HG03280 (cell line): ENCODE results near the gene LRRC56.

Source experiments
- ATAC-seq: cut with Tn5 transposase; IDR thresholded peaks from one replicate; pipeline ENCODE4 v1.9.1; 2021; ENCODE audit warnings: mild to moderate bottlenecking, moderate library complexity; ENCODE audit not compliant: unreplicated experiment

LRRC56 gene

DNA sequence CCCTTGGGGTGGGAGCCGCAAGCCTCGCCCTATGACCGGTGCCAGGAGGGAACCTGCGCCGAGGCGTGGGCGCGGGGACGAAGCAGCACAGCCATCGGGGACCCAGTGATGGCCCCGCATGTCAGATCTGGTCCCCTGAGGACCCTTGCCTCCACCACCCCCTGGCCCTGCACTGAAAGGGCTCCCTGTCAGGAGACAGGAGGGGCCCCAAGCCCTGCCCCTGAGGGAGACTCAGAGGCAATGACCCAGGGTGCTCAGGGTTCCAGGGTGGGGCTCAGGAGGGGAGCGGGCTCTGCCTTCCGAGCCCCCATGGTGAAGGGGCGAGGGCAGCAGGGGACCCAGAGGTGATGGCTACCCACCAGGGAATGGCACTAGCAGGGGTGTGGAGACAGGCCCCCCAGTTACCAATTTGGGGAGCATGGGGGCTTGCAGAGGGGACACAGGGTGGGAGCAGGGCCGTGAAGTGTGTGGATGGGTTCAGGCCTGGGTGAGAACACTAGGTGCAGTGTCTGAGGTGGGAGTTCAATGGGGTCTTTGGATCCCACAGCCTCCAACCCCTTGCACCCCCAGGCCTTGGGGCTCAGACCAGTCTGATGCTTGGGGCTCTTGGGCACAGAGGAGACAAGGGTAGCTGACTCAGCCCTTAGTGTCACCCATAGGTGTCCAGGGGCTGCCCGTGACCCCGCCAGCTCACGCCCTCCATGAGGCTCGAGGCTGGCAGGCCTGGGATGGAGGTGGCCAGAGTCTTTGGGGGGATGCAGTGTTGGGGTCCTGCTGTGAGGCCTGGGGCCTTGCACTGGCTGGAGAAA is 499 bp downstream of the LRRC56 start:
- peak; percentile 0 for ATAC-seq

DNA sequence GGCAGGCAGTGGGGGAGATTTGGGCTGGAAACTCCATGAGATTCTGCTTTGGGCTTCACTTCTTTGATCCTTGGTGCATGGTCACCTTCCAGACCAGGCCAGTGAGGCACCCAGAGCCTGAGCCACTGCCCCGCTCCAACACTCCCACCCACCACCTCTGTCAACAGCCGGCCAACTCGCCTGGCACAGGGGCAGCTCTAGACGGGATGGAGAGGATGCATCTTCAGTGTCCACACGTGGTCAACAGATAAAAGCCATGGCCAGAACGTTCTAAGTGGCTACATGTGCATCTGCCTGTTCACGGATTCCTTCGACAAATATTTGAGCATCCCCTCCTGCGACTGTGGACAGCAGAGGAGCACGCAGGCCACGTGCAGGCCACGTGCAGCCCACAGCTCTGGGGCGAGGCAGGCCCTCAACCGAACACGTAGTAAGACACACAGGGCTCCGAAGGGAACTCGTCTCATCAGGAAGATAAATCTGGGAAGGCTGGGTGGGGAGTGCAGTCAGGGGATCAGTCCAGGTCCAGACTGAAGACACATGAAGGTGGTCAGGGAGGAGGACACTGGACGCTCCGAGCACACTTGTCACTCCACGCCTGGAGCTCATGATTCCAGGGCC is 1.2 kb downstream of the LRRC56 start:
- no peak for ATAC-seq

DNA sequence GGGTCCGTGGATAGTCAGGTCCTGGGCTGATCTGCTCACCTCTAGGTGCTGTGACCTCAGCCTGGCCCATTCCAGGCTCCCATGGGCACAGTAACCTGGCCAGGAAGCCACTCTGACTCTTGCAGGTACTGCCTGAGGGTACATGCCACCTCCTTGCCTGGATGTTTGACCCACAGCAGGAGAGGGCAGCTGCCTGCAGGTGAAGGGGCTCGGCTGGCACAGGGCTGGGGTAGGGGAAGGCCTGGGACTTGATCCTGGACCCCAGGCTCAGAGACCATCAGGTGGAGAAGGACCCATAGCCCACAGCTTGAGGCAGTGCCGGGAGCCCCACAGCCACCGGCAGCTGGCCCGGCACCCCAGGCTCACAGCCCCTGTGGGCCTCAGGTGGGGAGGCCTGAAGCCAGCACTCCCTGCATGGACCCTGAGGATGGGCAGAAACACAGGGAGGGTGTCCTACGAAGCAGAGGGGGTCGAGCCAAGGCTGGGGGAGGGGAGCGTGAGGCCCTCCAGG is 2.7 kb downstream of the LRRC56 start:
- ATAC-seq, result no peak

DNA sequence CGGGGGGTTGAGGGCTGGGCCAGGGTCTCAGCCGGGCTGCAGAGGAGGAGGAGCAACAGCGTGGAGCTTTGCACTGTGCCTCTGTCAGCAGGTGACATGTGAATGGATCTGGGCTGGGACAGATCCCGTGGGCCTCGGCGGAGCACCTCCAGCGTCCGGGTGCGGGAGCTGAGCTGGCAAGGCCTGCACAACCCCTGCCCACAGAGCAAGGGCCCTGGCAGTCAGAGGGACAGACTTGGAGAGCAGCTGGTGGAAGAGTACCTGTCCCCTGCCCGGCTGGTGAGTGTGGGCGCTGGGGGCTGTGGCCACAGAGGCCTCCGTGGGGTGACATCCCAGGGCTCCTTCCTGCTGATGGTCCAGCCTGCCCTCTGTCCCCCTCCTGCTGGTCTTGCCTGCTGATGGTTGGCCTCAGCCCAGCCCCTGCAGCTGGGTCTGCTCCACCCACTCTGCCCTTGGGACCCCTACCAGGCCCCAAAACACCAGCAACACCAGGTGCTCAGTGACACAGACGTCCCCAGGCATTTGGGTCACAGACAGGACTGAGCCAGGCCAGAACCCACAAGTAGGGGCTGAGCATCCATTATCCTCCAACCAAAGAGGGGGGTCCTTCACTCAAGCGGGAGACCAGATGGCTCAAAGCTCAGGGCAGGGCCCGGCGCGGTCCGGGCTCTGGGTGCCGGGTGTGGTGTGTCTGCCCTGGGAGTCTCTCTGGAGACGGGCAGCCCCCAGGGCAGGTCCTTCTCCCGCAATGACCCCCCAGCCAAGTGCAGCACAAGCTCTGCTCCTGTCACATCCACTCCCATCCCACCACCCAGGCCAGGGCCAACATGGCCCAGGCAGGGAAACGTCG is 3.5 kb downstream of the LRRC56 start:
- no peak for ATAC-seq

DNA sequence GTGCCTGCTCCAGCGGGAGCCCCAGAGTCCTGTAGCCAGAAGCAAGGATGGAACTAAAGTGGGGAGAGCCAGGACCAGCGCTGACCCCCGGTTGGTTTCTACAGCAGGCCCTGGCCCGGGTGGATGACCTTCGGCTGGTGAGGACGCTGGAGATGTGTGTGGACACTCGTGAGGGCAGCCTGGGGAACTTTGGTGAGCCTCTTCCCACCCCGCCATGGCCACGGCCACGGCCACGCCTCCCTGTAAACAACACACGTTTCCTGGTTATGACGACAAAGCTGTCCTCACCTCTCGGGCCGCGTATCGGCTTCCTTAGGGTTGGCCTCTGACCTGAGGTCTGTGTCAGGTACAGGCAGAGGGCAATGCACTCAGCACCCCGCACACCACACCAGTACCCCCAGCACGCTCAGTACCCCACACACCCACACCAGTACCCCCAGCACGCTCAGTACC is 4.1 kb downstream of the LRRC56 start:
- no peak for ATAC-seq

DNA sequence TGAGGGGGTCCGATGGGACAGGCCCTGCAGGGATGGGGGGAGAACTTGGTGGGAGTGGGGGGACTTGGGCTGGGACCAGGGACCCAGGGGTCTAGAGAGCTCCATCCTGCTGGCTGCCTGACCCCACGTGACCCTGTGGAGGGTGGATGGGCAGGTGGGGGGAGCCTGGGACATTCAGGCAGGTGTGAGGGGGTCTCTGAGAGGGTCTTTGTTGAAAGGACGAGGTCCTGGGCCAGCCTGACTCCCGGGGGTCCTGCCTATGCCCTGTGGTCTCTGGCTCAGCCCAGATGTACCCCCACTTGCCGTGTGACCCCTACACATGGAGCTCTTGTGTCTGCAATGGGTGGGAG is 7.5 kb downstream of the LRRC56 start:
- no peak for ATAC-seq

DNA sequence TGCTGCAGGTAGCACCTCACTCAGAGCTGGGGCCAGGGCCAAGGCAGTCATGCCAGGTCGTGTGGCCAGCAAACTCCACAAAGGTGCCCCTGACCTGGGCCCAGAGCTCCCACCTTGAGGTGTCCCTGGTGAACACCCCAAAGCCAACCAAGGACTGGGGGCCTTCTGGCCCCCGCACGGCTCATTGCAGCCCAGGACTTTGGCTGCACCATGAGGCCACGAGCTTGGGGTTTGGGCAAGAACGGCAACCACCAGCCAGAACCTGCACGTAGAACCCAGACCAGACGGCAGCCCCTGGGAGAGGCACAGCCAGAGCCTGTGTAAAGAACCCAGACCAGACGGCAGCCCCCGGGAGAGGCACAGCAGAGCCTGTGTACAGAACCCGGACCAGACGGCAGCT is 7.8 kb downstream of the LRRC56 start:
- no peak for ATAC-seq

DNA sequence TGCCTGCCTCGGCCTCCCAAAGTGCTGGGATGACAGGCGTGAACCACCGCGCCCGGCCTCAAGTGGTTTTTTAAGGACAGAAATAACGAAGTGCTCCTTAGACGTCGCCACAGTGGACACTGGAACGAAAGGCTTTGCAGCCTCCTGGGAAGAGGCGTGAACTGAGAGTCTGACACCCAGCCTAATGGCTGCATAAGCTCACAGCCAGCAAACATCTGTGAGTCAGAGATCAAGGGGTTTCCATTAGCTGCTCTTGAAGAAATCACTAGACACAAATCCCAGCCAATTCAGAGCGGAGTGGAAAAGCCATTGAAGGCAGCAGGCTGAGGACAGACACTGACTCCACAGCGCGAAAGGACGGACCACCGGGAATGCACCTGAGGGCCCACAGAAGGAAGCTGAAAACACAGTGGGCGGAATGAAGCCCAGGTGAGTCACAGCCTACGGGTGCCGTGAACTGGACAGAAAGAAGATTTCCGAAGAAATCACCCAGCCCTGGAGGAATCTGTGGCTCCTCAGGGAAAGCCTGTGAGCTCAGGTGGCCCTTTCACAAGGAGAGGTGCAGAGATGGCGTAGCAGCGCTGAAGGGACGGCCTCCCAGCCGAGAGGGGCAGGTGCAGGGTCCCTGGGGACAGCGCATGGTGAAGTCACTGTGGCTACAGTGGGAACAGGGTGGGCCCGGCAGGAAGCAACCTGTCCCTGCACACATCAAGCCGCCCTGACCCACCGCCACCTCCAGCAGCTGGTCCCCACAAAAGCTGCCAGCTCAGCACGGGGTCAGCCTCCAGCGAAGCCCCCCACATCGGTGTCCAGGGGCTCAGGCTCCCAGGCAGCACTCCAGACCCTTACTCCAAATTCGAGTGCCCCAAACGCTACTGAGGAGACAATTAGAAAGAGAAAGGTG is 11.6 kb downstream of the LRRC56 start:
- no peak for ATAC-seq

DNA sequence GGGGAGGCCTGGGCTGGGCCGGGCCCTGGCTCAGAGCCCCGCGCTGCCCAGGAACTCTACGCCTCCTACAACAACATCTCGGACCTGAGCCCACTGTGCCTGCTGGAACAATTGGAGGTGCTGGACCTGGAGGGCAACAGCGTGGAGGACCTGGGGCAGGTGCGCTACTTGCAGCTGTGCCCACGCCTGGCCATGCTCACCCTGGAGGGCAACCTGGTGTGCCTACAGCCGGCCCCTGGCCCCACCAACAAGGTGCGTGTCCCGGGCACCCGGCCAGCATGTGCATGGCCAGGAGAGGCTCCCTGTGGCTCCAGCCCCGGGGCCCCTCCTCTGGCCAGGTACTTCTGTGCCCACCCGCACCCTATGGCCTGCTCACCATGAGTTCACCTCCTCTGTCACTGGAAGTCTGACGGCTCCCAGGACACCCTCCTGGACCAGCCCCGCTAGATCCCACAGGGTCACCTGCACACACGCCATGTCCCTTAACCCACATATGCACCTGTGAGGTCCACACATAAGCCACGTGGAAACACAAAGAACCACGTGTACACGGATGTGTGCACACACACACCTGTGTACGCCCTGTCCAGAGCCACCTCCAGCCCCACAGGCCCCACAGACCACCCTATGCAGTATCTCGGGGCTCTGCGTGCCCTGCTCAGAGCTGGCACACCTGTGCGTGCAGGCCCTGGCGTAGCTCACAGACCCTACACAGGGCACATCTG is 12.9 kb downstream of the LRRC56 start:
- ATAC-seq, result no peak

DNA sequence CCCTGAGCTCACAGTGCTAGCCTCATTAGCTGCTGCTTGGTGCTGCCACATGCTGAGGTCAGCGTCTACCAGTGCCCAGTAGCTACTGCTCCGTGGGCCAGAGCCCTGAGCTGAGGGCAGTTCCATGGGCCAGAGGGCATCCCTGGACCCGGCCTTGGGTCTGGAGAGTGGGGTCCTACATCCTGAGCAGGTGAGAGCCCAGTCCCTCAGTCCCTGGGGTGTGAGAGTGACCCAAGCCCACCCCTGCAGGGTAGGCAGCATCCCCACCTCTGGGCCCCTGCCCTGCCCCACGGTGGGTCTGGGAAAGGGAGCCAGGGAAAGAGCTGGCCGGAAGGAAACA is 13.4 kb downstream of the LRRC56 start:
- no peak for ATAC-seq

DNA sequence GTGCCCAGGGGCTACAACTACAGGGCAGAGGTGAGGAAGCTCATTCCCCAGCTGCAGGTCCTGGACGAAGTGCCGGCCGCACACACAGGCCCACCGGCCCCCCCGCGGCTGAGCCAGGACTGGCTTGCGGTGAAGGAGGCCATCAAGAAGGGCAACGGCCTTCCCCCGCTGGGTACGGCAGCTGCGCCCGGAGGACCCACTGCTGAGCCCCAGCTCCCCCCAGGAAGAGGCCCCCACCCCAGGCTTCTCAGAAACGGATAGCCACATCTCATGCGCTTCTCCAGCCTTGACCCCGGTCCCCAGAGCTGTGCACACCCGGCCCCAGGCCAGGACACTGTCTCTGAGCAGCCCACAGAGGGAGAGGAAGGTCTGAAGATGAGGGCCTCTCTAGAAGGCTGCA is 13.8 kb downstream of the LRRC56 start:
- ATAC-seq, result no peak

DNA sequence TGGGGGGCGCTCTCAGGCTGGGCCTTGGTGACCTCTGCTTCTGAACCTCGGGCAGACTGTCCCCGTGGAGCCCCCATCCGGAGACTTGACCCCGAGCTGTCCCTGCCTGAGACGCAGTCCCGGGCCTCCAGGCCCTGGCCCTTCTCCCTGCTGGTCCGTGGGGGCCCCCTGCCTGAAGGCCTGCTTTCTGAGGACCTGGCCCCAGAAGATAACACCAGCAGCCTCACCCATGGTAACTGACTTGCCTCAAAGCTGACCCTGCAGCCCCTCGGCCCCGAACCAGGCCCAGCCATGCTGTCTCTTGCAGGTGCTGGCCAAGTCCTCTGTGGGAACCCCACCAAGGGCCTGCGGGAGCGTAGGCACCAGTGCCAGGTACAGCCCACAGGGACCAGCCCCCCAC is 14.3 kb downstream of the LRRC56 start:
- no peak for ATAC-seq

DNA sequence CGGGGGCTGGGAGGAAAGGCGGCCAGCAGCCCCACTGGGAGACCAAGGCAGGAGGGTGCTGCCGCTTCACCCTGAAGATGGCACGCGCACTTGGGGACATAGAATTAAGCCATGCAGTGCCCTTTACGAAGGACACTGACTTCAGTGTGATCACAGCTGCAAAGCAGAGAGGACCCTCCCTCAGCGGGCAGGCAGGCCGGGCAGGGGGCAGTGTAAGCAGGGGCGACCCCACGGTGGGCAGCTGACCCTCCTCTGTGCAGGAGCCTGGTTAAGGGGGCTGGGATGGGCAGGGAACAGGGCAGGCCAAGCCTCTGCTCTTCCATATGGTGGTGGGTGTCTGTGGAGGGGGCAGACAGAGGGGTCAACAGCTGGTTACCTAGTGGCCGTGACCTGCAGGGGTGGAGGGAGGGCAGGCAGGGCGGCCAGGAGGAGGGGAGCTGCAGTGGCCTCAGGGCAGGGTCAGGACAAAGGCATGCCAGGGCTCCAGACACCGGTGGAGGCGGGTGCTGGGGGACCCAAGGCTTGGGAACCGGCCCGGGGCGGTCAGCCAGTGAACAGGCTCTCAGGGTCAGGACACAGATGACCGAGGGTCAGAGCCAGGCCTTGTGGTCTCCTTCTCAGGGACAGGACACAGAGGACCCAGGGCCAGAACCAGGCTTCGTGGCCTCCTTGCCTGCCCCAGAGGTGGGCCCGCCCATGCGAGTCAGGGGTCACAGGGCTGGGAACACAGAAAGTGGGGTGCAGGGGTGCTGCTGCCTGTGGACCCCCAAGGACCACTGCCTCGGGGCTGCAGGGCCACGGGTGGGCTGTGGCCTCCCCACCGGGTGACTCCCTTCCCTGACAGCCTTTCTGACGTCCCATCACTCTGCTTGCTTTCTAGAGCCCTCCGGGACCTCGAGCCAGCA is 16.0 kb downstream of the LRRC56 start:
- no peak for ATAC-seq

DNA sequence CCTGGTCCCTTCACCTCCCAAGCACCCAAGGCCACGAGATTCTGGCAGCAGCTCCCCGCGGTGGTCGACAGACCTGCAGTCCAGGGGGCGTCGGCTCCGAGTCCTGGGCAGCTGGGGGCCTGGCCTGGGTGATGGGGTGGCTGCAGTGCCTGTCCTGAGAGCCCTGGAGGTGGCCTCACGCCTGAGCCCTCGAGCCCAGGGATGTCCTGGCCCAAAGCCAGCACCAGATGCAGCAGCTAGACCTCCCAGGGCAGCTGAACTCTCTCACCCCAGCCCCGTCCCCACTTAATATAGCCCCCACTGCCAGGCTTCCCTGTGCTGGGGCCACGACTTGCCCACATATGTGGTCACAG is 16.6 kb downstream of the LRRC56 start:
- ATAC-seq, result no peak

DNA sequence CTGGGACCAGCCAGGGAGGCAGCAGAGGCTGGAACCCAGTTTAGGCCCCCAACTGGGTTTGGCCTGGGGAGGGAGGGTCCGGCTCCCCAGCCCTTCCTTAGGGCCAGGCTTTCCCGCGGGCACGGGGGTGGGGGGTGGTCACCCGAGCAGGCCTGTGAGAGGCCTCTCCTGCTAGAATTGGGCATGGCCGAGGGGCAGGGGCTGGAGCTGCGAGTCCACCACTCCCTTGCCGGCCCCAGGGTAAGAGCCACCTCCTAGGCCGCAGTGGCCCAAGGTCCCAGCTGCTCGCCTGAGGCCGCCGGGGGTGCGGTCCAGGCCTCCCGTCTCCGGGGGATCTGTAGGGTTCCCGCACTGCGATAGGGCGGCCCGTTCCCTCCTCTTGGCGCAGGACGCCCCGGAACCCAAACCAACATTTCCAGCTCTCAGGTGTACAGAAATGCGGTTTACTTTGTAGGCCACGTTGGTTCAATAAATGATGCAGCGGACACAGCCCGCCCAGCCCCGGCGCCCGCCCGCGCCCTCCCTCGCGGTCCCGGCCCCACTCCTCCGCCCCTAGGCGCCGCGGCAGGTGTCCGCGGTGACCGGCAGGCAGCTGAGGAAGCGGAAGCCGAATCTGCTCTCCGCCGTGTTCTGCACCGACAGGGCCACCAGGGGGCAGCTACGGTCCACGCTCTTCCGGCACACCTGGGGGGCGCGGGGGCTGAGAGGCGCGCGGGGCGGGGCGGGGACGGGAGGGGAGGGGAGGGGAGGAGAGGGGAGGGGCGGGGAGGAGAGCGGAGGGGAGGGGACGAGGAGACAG is 17.3 kb downstream of the LRRC56 start:
- peak; percentile 57 for ATAC-seq

DNA sequence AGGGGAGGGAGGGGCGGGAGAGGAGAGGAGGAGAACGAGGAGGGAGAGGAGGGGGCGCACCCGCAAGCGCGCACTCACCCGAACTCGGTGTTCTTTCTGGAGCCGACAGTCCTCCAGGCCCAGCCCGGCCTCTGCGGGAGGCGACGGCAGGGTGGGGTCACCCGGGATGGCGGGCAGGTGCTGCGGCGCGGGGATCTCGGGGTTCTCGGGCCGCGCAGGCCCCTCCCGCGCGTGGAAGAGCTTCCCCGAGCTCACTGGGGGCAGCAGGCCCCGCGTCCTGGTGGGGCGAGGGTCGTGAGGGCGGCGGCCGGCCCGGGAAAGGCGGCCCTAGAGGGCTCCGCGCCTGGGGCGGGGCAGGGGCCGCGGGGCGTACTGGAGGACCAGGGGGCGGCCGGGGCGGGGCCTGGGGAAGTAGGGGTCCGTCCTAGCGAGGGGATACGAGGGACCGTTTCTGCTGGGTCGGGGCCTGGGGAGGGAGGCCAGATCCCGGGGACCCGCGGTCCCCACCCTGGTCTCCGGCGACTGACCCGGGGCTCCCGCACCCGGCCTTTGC is 18.0 kb downstream of the LRRC56 start:
- ATAC-seq, result no peak

DNA sequence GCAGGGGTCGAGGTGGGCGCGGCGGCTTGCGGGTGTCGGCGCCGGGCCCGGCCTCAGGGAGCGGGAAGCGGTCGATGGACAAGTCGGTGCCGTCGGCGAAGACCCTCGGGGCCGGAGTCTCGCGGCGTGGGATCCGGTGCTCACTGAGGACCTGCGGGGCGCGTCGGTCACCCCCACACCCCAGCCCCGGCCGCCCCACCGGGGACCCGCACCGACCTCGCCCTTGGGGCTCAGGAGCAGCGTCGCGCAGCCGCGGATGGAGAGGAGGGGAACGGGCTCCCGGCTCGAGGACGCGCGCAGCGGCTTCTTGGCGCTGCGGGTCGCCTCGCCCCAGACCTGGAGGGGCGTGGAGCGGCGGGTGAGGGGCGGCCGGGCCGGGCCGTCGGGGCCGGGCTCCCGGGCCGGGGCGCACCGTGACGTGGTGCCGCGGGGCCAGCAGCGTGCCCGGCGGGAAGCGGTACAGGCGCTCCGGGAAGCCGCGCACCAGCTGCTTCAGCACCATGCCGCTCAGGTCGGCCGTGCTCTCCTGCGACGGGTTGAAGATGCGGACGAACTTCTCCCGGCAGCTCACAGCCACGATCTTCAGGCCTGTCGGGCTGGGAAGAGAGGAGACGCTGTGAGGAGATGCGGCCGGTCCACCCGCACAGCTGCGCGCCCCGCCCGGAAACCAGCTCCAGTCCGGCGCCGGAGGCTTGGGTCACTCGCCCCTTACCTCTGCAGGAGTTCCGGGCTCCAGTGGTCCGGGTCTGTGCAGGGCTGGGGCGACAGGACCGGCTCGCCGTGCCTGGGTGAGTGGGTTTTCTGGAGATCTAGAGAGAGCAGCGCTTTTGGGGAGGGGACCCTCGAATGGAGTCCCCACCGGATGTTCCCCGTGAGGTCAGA is 18.7 kb downstream of the LRRC56 start:
- no peak for ATAC-seq
